Activated CD4-positive, alpha-beta T cell treated with anti-CD3 and anti-CD28 coated beads for 36 hours (primary cell): Measurements from ENCODE around the gene CCDC172. TPM values are rescaled to one million over a fixed set of nuclear protein-coding genes. Genes with fewer than 3 reads are reported as not detected.

Experiments
- total RNA-seq, 2 experiments: library from RNA; stranded (reverse); gene quantifications; one replicate each; pipeline ENCODE4 v1.2.3, GENCODE V29; 2021

The CCDC172 gene
- total RNA-seq, 2 experiments from 2014 or later: not detected

Other genes starting within 250 kb of the CCDC172 start
- under 1 TPM; 0.09 to 0.11 TPM for gene GFRA1, start 51.2 kb upstream of the CCDC172 start, total RNA-seq
- not detected for gene PNLIPRP3, start 103.4 kb downstream of the CCDC172 start, total RNA-seq
- not detected for gene PNLIP, start 221.5 kb downstream of the CCDC172 start, total RNA-seq